PFSK-1 (cell line): Measurements from ENCODE around the gene RASA3.

Experiments used
- FOXP2 ChIP-seq: optimal IDR thresholded peaks from 2 replicates; pipeline ENCODE3; 2011; ENCODE audit warnings: borderline replicate concordance, control low read depth, inconsistent platforms; ENCODE audit not compliant: insufficient read depth; ENCODE audit errors: extremely low read length, extremely low read depth
- POLR2AphosphoS5 ChIP-seq: IDR thresholded peaks from 2 replicates; pipeline ENCODE4 v1.6.1; 2012; ENCODE audit warnings: low read depth, mild to moderate bottlenecking, control low read depth, low read length, moderate library complexity
- REST ChIP-seq, 2 experiments: IDR thresholded peaks; 2 replicates each; pipeline versions ENCODE4 v1.6.1 to v1.8.0; 2011 to 2012; ENCODE audit warnings: low read depth in 2 of 2, low read length in 2 of 2, control low read depth in 1 of 2, inconsistent platforms in 1 of 2, mild to moderate bottlenecking in 1 of 2, moderate library complexity in 1 of 2; ENCODE audit not compliant: insufficient read depth in 1 of 2

GRCh38 chr13:114128624-114129522 lies 3.5 kb downstream of the RASA3 start:
- TF ChIP-seq REST (IDR thresholded peaks at IDR 0.05; ENCODE audit: insufficient read depth in 1 of 2, low read depth in 2 of 2, low read length in 2 of 2) (no peak), POLR2AphosphoS5 (no peak), FOXP2 (no peak)
